C1 segment of cervical spinal cord (tissue), 14 donors: Measurements from ENCODE around the gene REXO1.

Source experiments
- DNase-seq, 14 donors: peaks; one replicate each; lab custom pipeline; 2025; lab: John Stamatoyannopoulos, UW

REXO1 gene

DNA sequence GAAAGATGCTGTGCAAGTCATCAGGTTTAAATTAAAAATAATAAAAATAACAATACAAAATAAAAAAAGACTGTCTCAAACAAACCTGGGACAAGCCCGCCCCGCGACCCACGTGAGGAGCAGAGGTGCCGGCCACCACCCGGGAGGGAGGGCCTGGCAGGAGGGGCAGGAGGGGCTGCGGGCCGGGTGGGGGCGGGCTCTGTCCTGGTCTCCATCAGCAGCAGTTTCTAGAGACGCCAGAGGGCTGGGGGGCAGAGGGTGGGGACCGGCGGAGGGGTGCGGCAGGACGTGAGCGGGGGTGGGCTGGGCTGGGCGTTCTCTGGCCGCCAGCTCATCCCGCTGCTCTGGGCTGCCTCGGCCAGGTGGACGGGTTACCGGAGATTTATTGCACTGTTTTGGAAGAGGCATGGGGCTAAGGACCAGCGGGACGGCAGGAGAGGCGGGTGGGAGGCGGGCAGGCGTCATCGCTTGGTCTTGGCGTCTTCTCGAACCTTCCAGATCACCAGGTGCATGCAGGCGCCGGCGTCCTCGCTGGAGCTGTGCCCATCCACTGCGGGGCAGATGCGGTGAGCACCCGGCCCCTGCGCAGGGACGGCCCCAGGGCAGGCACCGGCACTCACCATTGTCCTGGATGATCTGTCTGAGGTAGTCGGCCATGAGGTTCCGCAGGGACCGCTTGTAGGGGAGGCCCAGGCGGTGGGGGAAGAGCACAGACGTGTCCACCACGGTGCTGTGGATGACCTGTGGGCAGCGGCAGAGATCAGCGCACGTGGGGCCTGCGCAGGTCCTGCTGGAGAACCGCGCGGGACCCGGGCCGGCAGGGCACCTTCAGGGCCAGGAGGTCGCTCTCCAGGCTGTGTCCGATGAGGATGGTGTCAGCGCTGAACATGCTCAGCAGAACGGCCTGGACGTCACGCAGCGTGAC lies 32.4 kb downstream of the REXO1 start:
- no peak for DNase-seq

DNA sequence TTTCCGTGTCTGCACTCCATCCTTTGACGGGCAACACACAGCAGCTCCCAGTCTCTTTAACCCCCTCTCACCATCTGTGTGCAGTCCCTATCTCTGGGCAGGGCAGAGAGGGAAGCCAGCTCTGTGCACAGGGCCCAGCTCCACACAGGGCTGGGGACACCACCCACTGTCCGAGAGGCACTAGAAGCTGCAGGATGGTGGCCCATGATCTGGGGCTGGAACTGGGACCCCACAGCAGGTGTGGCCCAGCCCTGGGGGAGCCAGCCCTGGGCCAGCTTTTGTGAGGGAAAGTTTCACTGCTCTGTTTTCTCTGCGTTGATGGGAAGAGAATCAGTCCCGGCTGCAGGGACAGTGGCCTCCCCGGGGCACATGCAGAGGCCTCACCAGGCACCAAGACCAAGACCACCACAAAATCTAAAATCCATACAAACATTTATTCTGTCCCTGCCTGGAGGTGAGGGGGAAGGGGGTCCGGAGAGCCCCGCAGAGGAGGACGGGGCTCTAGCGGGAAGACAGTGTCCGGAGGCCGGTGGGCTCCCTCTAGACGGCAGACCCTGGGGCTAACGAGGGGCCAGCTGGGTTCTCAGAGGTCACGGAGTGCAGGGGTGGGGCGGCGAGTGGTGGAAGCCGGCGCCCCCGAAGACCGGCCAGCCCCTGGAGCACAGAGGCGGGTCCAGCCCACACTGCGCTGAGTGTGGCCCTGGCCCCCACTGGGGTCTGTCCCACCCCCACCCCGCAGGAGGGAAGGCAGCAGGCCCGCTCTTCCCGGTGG lies 33.3 kb downstream of the REXO1 start:
- no peak for DNase-seq

DNA sequence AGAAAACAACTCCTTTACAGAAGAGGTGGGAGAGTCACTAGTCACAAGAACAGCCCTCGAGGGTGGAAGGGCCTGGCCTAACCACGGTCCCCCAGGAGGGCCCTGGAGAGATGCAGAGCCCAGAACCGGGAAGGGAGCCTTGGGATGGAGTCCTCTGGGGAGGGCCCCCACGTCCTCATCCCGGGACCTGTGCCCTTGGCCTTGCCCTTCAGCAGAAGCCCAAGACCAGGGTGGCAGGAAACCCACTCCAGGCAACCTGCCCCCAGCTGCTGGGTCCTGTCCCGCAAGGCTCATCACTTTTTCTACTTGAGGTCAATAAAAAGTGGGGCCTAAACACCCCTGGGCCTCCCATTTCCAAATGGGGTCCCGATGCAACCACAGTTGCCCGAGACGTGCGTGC lies 33.9 kb downstream of the REXO1 start:
- DNase-seq: no peak

DNA sequence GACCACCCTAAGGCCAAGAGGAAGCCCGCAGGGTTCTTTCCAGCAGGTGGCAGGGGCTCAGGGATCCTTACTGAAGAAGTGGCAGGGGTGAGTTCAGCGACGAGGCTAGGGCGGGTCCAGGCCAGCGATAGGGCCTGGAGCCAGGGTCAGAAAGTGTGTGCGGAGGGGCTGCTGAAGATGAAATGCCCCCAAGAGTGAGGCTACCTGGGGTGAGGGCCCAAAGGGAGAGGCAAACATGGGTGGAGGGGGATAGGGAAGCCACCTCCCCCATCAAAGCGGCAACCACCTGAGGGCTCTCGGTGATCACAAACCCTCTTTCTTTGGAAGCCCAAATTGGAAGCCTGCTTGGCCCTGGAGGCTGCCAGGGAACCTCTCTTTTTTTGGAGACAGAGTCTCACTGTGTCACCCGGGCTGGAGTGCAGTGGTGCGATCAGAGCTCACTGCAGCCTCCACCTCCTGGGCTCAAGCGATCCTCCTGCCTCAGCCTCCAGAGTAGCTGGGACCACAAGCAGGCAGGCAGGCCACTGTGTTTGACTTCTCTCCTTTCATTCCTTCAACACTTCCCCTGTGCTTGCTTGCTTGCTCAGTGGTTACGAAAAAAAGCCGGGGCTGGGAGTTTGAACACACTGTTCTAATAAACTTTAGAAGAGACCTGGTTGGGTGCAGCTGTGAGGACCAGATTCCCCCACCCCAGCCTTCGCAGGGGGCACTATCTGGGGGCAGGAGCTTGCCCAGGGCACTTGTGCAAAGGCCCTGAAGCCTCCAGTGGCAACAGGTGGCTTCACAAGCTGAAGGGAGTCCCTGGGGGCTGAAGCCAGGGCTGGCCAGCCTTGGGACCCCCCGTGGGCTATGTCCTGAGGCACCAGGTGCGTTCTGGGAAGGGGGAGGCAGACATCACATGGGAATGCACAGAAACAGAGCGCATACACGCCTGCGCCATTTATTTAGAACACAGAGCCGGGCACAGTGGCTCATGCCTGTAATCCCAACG lies 34.8 kb downstream of the REXO1 start:
- no peak for DNase-seq

DNA sequence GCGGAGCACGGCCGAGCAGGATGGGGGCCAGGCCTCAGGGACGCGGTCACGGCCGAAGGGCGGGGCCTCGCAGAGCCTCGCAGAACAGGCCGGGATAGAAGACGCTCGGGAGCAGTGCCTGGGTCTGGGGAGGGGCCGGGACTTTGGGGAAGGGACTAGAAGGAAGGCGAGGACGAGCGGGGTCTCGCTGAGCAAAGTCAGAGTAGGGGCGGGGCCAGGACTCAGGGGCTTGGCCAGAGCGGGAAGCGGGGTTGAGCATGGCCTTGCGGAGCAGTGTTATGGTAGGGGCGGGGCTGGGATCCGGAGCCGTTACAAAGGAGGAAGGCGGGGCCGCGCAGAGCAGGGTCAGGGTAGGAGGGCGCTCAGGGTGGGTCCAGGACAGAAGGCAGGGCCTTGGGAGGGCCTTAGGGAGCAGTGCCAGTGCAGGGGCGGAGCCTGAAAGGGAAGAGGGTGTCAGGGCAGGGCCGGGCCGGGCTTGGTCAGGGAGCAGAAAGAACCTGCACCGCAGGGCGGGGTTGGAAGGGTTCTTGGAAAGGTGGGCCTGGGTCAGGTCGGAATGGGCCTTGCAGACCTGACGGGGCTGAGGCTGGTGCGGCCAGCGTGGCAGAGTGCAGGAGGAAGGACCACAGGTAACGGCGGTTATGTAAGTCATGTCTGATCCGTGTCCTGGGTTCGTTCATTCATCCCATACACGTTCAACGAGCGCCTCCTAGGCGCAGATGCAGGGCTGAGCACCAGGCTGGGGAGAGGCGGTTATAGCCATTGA lies 35.7 kb downstream of the REXO1 start:
- peak in 13 of 14 donors; percentile 4 to 79 (median 57) for DNase-seq

DNA sequence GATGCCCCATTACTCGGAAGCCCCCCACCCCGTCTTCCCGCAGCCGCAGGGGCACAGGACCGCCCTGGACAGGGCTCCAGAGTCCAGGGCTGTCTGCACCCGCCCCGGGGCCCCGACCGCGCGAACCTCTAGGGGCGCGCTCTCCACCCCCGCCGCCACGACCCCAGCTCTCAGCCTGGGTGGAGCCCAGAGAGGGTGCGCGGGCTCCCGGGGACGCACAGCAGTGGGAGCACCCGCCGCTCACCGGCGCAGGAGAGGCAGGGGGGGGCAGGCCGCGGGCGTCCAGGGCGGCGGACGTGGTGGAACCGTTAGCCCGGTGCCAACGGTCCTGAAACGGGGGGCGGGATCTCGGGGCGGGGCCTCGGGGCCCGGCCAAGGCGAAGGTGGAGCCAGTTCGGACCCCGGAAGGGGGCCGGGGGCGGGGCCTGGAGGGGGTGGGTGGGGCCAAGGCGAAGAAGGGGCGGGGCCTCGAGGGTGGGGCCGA lies 36.3 kb downstream of the REXO1 start, which contains the start of gene ATP8B3:
TSS of gene ATP8B3 (minus strand) at position 335 of the 484 bp plus-strand sequence. CDS start 540 bp downstream, outside the sequence.
- peak in 1 of 14 donors; percentile 53 for DNase-seq

DNA sequence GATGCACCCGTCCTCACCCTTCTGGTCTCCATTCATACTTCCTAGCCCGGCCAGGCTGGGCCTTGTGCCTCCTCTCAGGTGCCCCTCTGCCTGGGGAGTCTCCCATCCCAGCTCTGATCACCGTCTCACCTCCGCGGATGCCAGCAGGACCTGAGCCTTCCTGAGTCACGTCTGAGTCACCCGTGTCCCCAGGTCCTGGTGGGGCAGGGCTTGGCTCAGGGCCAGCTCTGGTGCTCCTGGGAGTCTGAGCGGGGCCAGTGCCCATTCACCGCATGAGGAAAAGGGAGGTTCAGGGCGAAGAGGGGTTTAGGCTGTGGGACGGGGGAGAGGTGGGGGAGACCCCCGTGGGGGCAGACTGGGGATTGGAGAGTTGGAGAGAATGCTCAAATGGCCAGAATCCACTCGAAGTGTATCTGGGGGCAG lies 36.8 kb downstream of the REXO1 start:
- DNase-seq: peak in 1 of 14 donors; percentile 1

DNA sequence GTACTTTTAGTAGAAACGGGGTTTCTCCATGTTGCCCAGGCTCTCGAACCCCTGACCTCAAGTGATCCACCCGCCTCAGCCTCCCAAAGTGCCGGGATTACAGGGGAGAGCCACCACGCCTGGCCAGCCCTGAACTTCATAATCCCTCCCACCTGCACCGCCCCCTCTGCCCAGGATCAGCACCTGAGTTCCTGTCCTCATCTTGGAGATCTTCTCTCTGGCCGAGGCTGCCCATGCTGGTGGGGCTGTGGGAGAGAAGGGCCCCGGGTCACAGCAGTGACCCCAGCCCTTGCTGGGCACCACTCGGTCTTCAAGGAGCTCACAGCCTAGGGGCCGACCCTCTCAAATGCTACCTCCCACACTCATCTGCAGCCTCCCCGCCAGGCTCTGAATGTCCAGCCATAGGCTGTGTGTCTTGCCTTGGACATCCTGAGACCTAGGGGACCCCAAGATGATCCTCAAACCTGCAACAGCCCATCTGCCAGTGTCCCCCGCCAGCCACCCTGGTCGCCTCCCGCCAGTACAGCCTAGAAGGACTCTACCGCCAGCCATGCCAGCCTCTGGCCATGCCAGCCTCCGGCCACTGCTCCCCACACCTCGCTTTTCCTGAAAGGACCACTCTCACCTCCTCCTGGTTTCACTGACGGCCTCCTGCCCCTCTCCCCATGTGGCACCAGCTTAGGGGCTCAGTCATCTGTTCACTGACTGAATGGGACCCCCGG lies 37.7 kb downstream of the REXO1 start:
- no peak for DNase-seq

DNA sequence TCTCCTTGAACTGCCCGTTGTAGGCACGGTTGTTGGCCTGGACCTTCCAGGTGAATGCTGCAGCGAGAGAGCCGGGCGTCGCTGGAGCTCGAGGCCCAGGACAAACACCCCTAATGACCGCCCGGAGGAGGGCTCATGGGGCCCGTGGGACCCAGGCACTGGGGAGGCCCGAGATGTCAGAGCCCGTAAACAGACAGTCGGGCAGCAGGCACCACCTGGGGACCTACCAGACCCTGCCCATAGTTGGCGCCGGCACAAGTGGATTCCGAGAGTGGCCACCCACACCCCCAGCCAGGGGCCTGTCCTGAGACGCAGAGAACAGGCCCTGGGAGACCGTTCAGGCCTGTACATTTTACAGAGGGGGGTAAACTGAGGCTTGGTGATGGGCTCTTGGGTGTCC lies 38.6 kb downstream of the REXO1 start:
- DNase-seq: no peak

DNA sequence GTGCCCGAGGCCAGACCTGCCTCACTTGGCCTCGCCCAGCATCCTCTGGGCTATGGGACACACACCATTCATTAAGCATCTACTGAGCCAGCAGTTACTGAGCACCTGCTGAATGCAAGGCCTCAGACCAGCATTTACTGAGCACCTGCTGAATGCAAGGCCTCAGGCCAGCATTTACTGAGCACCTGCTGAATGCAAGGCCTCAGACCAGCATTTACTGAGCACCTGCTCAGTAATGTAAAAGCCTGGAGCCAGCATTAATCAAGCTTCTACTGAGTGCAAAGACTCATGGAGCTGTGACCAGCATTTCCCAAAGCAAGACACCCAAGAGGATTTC lies 39.9 kb downstream of the REXO1 start:
- no peak for DNase-seq

DNA sequence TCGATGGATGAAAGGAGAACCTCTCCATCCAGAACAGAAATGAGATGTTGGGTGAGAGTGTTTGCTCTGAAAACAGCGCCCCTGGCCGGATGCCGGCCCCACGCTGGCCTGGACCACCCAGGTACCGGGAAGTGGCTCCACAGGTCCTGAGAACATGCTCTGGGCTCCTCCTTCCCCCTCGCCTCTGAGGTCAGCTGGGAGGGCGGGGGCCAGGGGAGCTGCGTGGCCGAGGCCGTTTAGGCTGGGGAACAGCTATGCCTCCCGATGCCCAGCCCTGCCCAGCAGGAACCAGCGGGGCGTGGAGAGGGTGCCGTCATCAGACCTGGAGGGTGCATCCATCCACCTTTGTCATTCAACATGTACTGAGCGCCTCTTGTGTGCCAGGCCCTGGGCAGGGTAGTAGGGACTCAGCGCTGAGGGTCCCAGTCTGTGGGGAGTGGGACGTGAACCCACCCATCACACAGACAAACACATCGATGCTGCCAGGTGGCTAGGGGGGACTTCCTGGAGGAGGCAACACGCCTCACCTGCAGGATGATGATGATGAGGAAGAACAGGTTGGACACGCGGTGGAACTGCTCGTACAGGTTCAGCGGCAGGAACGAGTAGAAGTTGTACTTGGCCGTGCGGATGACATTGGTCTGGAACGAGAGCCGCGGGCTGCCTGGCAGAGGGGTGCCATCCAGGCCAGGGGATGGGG lies 40.4 kb downstream of the REXO1 start:
- DNase-seq: no peak

DNA sequence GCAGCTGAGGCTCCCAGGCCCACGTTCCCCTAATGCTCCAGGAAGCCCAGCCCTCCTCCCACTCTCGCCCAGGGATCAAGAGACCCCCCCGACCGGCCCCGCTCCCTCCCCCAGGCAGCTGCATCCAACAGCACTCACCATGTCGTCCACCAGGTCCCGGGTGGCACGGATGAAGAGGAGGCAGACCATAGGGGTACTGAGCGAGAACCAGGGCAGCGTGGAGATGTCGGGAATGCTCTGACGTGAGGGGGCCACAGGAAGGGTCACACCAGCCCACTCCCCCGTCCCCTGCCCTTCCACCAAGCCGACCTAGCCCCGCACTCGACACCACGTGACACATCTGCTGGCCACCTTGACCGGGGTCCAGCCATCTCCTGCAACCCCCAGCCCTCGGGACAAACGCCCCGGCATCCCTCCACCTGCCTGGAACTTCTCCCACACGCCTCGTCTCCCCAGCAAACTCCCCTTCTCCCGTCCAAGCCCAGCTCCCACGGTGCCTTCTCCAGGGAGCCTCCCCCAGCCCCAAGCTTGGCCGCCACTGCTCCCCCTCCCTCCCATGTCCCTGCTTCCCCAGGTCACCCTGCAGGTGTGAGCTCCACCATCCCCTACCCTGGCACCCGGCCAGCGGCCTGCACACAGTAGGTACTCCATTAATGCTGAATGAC lies 41.1 kb downstream of the REXO1 start:
- DNase-seq: no peak

DNA sequence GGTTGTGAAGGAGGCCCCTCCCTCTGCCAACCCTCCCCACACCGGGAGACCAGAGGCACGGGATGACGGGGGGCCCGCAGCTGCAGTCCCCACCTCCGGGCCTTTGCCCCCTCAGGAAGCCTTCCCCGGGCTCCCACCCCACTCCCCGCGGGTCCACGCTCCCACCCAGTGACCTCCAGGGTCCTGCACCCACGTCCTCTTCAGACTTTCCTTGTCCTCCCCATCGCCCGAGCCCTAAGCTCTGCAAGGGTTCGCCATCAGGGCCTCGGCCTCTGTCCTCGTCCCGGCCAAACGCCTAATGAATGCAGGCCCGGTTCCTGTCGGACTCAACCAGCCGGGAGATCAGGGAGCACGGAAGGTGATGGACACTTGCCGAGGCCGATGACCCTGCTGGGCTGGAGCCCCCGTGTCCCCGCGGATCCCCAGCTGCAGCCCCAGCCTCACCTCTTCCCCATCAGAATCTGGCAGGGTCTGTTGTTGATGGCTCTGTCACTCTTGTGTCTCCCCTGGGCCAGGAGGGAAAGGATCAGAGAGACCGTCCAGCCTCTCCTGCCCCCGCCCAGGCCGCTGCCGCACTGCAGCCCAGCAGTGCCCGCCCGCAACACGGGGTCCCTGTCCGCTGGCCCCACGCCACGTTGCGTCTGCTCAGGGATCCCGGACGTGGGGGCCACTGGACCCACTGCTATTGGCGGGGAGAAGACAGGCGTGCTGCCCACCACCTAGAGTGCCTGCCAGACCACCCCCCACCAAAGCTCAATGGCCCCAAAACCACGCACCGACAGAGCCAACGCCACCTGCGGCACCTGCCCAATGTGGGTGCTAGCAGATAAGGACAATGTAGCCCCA lies 41.9 kb downstream of the REXO1 start:
- no peak for DNase-seq

DNA sequence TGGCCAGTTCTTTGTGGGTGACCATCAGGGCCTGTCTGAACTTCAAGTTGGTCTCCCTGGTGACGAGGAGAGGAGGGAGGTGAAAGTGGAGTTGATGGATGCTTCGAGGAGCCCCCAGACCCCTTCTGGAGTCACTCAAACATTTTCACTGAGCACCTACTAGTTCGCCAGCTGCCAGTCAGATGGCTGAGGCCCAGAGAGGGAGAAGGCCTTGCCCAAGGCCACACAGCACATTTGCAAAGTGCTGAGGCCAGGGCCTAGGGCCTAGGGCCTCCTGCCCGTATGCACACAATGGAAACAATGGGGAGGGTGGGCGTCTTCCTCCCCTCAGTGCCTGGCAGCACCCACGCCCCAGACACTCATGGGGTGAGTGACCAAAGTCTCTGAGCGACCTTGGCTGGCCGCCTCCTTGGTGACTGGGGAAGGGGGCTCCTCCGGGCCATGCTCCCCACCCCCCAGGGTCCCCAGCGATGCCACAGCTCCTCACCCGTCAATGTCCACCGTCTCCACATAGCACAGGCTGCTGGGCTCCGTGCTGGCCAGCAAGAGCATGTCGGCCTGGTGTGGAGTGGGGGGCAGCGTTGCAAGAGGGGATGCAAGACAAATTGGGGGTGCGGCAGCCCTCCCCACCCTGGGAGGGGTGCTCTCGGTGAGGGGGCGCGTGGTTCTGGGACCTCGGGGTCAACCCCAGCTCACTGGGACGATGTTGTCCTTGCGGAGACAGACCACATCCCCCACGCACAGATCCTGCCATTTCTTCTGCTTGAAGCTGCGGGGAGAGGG lies 42.7 kb downstream of the REXO1 start:
- DNase-seq: no peak

DNA sequence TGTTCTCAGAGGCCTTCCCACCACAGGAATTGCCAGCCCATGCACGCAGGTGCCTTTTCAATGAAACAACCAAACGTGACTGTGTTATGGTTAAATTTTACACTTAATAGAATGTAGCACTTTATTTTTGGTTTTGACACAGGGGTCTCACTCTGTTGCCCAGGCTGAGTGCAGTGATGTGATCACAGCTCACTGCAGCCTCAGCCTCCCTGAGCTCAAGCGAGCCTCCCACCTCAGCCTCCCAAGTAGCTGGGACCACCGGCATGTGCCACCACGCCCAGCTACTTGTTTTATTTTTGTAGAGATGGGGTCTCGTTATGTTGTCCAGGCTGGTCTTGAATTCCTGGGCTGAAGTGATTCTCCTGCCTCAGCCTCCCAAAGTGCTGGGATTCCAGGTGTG lies 43.4 kb downstream of the REXO1 start:
- DNase-seq: no peak

DNA sequence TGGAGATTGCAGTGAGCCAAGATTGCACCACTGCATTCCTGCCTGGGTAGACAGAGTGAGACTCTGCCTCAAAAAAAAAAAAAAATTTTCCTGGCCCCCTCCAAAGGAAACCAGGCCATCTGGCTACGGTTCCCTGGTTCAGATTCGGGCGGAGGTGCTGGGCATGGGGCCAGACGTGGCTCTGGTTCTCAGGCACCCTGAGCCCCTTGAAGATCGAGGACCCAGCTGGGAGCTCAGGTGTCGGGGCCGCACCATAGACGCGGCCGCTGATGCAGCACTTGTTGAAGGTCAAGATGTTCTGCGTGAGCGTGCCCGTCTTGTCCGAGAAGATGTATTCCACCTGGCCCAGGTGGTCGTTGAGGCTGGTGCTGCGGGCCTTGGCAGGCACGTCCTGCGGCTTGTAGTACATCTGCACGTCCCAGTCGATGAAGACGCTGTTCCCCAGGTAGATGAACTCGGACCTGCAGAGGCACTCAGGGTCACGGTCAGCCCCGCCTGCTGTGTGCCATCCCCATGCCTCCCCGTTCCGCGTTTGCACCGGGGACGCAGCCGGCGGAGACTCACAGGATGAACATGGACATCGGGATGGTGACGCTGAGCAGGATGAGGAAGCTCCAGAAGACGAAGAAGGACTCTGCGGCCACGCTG lies 48.5 kb downstream of the REXO1 start:
- no peak for DNase-seq
